ENCODE results near the gene RAB4B. TPM values are rescaled to one million over a fixed set of nuclear protein-coding genes. Genes with fewer than 3 reads are reported as not detected.
"Not testable (repeated sequence)": the region's sequence is repeated elsewhere in the genome, so short reads cannot be mapped to it uniquely, and the experiment has no call there.

The RAB4B gene
- total RNA-seq (ENCODE audit: unreplicated experiment), result 43.2 TPM
- long read RNA-seq, transcript RAB4B-201 (8 exons, 1,133 nt), result major isoform, 26 of 35 reads
- long read RNA-seq, partial matches to known transcripts, result 0 of 35 reads
- long read RNA-seq, other reads (novel, unspliced or antisense), result 9 of 35 reads

- H3K9me3 Mint-ChIP-seq (ENCODE audit: unreplicated experiment), result peaks cover 13% of the 10 kb centered on the region
- no peaks in the 10 kb centered on the region for H3K36me3 Mint-ChIP-seq (ENCODE audit: unreplicated experiment)
- H3K4me1 Mint-ChIP-seq (ENCODE audit: low read depth, unreplicated experiment), result peaks cover 7% of the 10 kb centered on the region
- peak within 1 kb of the TSS; percentile 99 for H3K27ac Mint-ChIP-seq (ENCODE audit: unreplicated experiment)
- peak; percentile 100 for DNase-seq
- peaks cover 4% of the 10 kb centered on the region for H3K27me3 Mint-ChIP-seq (ENCODE audit: unreplicated experiment)
- peak within 1 kb of the TSS; percentile 93 for H3K4me3 Mint-ChIP-seq (ENCODE audit: unreplicated experiment)
- TF ChIP-seq CTCF (IDR thresholded peaks at IDR 0.05; ENCODE audit: partially characterized antibody, unreplicated experiment), result no peak
Observed at GRCh38 chr19:40777937-40778705, at the start of gene RAB4B. Gene RAB4B, plus strand, starts transcription at chr19:40778247. Its CDS starts 129 bp downstream, at chr19:40778376.

- not testable (repeated sequence) for H3K9me3 Mint-ChIP-seq (ENCODE audit: unreplicated experiment); H3K4me3 Mint-ChIP-seq (ENCODE audit: unreplicated experiment); H3K27ac Mint-ChIP-seq (ENCODE audit: unreplicated experiment); DNase-seq; H3K36me3 Mint-ChIP-seq (ENCODE audit: unreplicated experiment); H3K27me3 Mint-ChIP-seq (ENCODE audit: unreplicated experiment); H3K4me1 Mint-ChIP-seq (ENCODE audit: low read depth, unreplicated experiment)
Observed at GRCh38 chr19:40730065-40730464, 48.0 kb upstream of the RAB4B start.

GRCh38 chr19:40732304-40732703 is 45.7 kb upstream of the RAB4B start:
- not testable (repeated sequence) for H3K9me3 Mint-ChIP-seq (ENCODE audit: unreplicated experiment); H3K4me1 Mint-ChIP-seq (ENCODE audit: low read depth, unreplicated experiment); H3K27ac Mint-ChIP-seq (ENCODE audit: unreplicated experiment); DNase-seq; H3K27me3 Mint-ChIP-seq (ENCODE audit: unreplicated experiment); H3K36me3 Mint-ChIP-seq (ENCODE audit: unreplicated experiment); H3K4me3 Mint-ChIP-seq (ENCODE audit: unreplicated experiment)

- H3K4me3 Mint-ChIP-seq (ENCODE audit: unreplicated experiment), result no peak overlapping the region
- no peak for TF ChIP-seq CTCF (IDR thresholded peaks at IDR 0.05; ENCODE audit: partially characterized antibody, unreplicated experiment)
Observed at GRCh38 chr19:40733149-40733548, 44.9 kb upstream of the RAB4B start.

GRCh38 chr19:40735013-40735771 is 42.9 kb upstream of the RAB4B start:
- peaks cover 4% of the 10 kb centered on the region for H3K36me3 Mint-ChIP-seq (ENCODE audit: unreplicated experiment)
- DNase-seq, result no peak
- peaks cover 14% of the 10 kb centered on the region for H3K4me1 Mint-ChIP-seq (ENCODE audit: low read depth, unreplicated experiment)
- peaks cover 13% of the 10 kb centered on the region for H3K9me3 Mint-ChIP-seq (ENCODE audit: unreplicated experiment)
- H3K27me3 Mint-ChIP-seq (ENCODE audit: unreplicated experiment), result peaks cover 7% of the 10 kb centered on the region
- H3K27ac Mint-ChIP-seq (ENCODE audit: unreplicated experiment), result no peak overlapping the region
- no peak for TF ChIP-seq CTCF (IDR thresholded peaks at IDR 0.05; ENCODE audit: partially characterized antibody, unreplicated experiment)
- H3K4me3 Mint-ChIP-seq (ENCODE audit: unreplicated experiment), result no peak overlapping the region

More at GRCh38 chr19:40733149-40733548, 44.9 kb upstream of the RAB4B start:
- peaks cover 4% of the 10 kb centered on the region for H3K36me3 Mint-ChIP-seq (ENCODE audit: unreplicated experiment)
- H3K4me1 Mint-ChIP-seq (ENCODE audit: low read depth, unreplicated experiment), result no peaks in the 10 kb centered on the region
- no peak for DNase-seq
- H3K27ac Mint-ChIP-seq (ENCODE audit: unreplicated experiment), result no peak overlapping the region
- peaks cover 2% of the 10 kb centered on the region for H3K27me3 Mint-ChIP-seq (ENCODE audit: unreplicated experiment)
- peaks cover 1% of the 10 kb centered on the region for H3K9me3 Mint-ChIP-seq (ENCODE audit: unreplicated experiment)
